Bronchial epithelial cell (primary cell): ENCODE data around the gene MPP3. TPM values are rescaled to one million over a fixed set of nuclear protein-coding genes. Genes with fewer than 3 reads are reported as not detected.

Experiments used
- DNase-seq: peaks from one replicate; pipeline ENCODE4 v3.0.0-alpha.2; 2010; ENCODE audit warnings: low read depth
- FAIRE-seq: peaks from 2 replicates; lab custom pipeline; 2011; peaks lifted over from hg19 to GRCh38; lab: Jason Lieb, UNC
- H3K27me3 ChIP-seq: 2 replicates; pipeline ENCODE4 v1.5.1; 2011; ENCODE audit warnings: low read length; ENCODE audit not compliant: control insufficient read depth, insufficient read depth
- H3K36me3 ChIP-seq: 2 replicates; pipeline ENCODE4 v1.5.1; 2011; ENCODE audit warnings: low read length; ENCODE audit not compliant: control insufficient read depth, insufficient read depth
- H3K4me3 ChIP-seq: 2 replicates; pipeline ENCODE4 v1.5.1; 2011; ENCODE audit warnings: mild to moderate bottlenecking, low read depth, low read length, control low read depth
- CTCF ChIP-seq: IDR thresholded peaks from 2 replicates; pipeline ENCODE4 v1.5.1; 2011; ENCODE audit warnings: mild to moderate bottlenecking, moderate library complexity, low read length, control low read depth, inconsistent platforms; ENCODE audit not compliant: insufficient read depth, severe bottlenecking
- total RNA-seq: library from RNA; depleted of rRNA; stranded (reverse); fragments of >200 nt; gene quantifications from 2 replicates; pipeline ENCODE4 v1.2.1, GENCODE V29; 2014

MPP3 gene
- total RNA-seq, 1 donor from 2014 or later, result 9.7 TPM

- Histone ChIP-seq H3K36me3 (peaks cover 17% of the 10 kb centered on the region), H3K4me3 (no peak overlapping the region), H3K27me3 (no peaks in the 10 kb centered on the region)
- no peak for TF ChIP-seq CTCF
- no peak for DNase-seq
- FAIRE-seq, result no peak
Measured at GRCh38 chr17:43769426-43769825, 63.5 kb downstream of the MPP3 start.

- no peak for FAIRE-seq
- Histone ChIP-seq H3K4me3 (no peak overlapping the region), H3K36me3 (peaks cover 12% of the 10 kb centered on the region), H3K27me3 (no peaks in the 10 kb centered on the region)
- TF ChIP-seq CTCF, result no peak
- no peak for DNase-seq
Measured at GRCh38 chr17:43768943-43769342, 64.0 kb downstream of the MPP3 start.

- DNase-seq (no peak), FAIRE-seq (no peak)
- TF ChIP-seq CTCF, result no peak
- Histone ChIP-seq H3K36me3 (peaks cover 11% of the 10 kb centered on the region), H3K27me3 (no peaks in the 10 kb centered on the region), H3K4me3 (no peak overlapping the region)
Measured at GRCh38 chr17:43768382-43768781, 64.6 kb downstream of the MPP3 start.

GRCh38 chr17:43767713-43768059 lies 65.3 kb downstream of the MPP3 start:
- H3K4me3 ChIP-seq, result no peak overlapping the region
- FAIRE-seq, result no peak
- DNase-seq, result no peak
- peaks cover 7% of the 10 kb centered on the region for H3K36me3 ChIP-seq
- no peaks in the 10 kb centered on the region for H3K27me3 ChIP-seq
- TF ChIP-seq CTCF, result no peak

GRCh38 chr17:43767053-43767712 lies 65.8 kb downstream of the MPP3 start:
- H3K27me3 ChIP-seq, result no peaks in the 10 kb centered on the region
- no peak for TF ChIP-seq CTCF
- DNase-seq, result no peak
- no peak for FAIRE-seq
- peaks cover 7% of the 10 kb centered on the region for H3K36me3 ChIP-seq
- H3K4me3 ChIP-seq, result no peak overlapping the region
